Measurements from ENCODE around the gene TRMT44.
A peak's percentile ranks its signal among the peaks of the same experiment; 100 is the strongest.

The TRMT44 gene

DNA sequence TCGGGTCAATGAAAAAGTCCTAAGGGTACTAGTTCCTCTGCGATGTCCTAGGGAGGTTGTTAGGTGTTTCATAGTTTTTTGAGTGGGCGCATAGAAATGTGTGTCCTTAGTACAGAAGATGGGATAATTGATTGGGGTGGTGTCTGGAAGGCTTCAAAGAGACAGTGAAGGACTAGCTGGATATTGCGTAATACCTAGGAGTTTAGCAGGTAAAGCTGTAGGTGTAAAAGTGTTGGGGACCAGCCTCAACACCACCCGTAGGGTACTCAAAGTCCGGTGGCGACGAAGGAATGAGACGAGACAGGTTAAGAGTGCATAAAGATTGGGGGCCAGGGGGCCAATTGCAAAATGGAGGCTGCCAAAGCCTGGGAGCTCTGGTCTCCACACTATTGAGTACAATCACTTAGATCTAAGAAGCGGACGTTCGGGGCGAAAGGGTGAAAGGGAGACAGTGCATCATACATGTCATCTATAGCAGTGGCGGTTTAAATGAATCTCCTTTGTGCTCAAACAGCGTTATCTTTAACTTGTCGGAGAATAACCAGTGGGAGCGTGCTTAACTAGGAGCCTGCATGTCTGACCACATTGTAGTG lies 1.0 kb downstream of the TRMT44 start:
- peak overlapping the region; percentile 87 for H3K4me3 ChIP-seq (ENCODE audit: low read depth, low read length)
- DNase-seq (ENCODE audit: low read depth), result no peak
- no peak for TF ChIP-seq CTCF (conservative IDR thresholded peaks at IDR 0.05; ENCODE audit: low read depth, low read length)

DNA sequence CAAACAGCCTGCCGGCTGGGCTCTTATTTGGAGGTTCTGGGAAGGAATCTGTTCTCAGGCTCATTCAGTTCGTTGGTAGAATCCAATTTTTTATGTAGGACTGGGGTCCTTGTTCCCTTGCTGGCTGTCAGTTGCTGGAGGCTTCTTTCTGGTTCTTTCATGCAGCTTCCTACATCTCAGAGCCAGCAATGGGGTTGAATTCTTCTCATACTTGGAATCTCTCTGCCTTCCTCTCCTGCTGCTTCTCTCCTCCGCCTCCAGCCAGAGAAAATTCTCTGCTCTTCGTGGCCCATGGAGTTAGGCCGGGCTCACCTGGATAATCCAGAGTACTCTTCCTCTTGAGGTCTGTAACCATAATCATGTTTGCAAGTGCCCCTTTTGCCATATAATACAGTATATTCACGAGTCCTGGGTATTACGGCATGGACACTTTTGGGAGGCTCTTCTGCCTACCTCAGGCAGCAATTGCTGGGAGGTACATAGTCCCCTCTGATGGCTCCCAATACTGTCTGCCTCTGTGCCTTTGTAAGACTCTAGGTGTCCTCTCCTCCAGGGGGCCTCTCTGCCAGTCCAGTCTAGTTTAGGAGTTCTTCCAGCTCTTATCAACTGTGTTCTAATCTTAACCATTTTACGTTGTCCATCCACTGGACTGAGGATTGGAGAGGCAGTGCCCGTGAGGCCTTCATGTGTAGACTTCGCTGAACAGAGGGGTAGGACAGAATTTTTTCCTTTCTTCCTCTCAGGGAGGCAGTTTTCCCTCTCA lies 2.2 kb downstream of the TRMT44 start:
- DNase-seq (ENCODE audit: low read depth), result peak; percentile 48
- peak overlapping the region; percentile 9 for H3K4me3 ChIP-seq (ENCODE audit: low read depth, low read length)
- no peak for TF ChIP-seq CTCF (conservative IDR thresholded peaks at IDR 0.05; ENCODE audit: low read depth, low read length)

DNA sequence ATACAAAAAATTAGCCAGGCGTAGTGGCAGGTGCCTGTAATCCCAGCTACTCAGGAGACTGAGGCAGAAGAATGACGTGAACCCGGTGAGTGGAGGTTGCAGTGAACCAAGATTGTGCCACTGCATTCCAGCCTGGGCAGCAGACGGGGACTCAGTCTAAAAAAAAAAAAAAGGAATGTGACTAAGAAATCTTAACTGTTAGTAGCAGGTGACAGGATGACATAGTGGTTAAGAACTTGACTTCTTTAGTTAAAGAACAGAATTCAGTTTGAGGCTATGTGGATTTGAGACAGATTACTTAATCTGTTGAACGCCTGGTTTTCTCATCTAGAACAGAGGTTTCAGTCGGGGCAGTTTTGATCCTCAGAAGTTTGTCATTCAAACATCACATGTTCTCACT lies 3.2 kb downstream of the TRMT44 start:
- no peak overlapping the region for H3K4me3 ChIP-seq (ENCODE audit: low read depth, low read length)
- DNase-seq (ENCODE audit: low read depth), result no peak
- no peak for TF ChIP-seq CTCF (conservative IDR thresholded peaks at IDR 0.05; ENCODE audit: low read depth, low read length)

- no peak overlapping the region for H3K4me3 ChIP-seq (ENCODE audit: low read depth, low read length)
- no peak for TF ChIP-seq CTCF (conservative IDR thresholded peaks at IDR 0.05; ENCODE audit: low read depth, low read length)
- DNase-seq (ENCODE audit: low read depth), result no peak
Measured at GRCh38 chr4:8446122-8446521, 5.5 kb downstream of the TRMT44 start.

- DNase-seq (ENCODE audit: low read depth), result no peak
- no peak for TF ChIP-seq CTCF (conservative IDR thresholded peaks at IDR 0.05; ENCODE audit: low read depth, low read length)
- H3K4me3 ChIP-seq (ENCODE audit: low read depth, low read length), result no peak overlapping the region
Measured at GRCh38 chr4:8451440-8452182, 11.0 kb downstream of the TRMT44 start.

DNA sequence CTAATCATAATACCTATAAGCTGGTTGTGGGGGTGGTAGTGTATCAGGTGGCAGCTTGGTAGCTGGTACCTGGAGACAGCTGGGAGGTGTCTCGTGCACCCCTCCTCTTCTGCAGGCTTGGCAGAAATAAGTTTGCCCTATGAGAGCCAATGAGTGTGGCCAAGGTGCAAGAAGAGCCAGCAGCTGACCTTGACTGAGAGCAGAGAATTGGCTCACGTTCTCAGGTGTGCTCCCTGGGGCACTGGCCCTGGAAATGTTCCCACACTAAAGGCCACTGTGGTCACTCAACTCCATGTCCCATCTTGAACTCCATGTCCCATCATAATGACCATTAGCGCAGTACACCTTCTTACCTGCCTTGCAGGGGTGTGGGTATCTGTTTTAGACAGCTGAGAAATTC lies 13.4 kb downstream of the TRMT44 start:
- H3K4me3 ChIP-seq (ENCODE audit: low read depth, low read length), result no peak overlapping the region
- no peak for DNase-seq (ENCODE audit: low read depth)
- TF ChIP-seq CTCF (conservative IDR thresholded peaks at IDR 0.05; ENCODE audit: low read depth, low read length), result no peak
